Activated naive CD8-positive, alpha-beta T cell (primary cell): Measurements from ENCODE around the gene TCERG1L.
"Not testable (repeated sequence)": the region's sequence is repeated elsewhere in the genome, so short reads cannot be mapped to it uniquely, and the experiment has no call there.

ENCODE experiments used
- H3K27ac Mint-ChIP-seq: one replicate; pipeline ENCODE4 v1.8.0; 2021; ENCODE audit warnings: mixed read lengths
- H3K27me3 Mint-ChIP-seq: one replicate; pipeline ENCODE4 v1.8.0; 2021; ENCODE audit warnings: mixed read lengths
- H3K36me3 Mint-ChIP-seq: one replicate; pipeline ENCODE4 v1.8.0; 2021; ENCODE audit warnings: mixed read lengths
- H3K4me1 Mint-ChIP-seq: one replicate; pipeline ENCODE4 v1.8.0; 2021; ENCODE audit warnings: low read depth, mixed read lengths
- H3K4me3 Mint-ChIP-seq: one replicate; pipeline ENCODE4 v1.8.0; 2021; ENCODE audit warnings: mild to moderate bottlenecking, mixed read lengths
- H3K9me3 Mint-ChIP-seq: one replicate; pipeline ENCODE4 v1.8.0; 2021; ENCODE audit warnings: low read depth, mixed read lengths

Gene TCERG1L

GRCh38 chr10:131239926-131240325, 71.6 kb downstream of the TCERG1L start:
- peaks cover 3% of the 10 kb centered on the region for H3K27me3 Mint-ChIP-seq
- H3K9me3 Mint-ChIP-seq: no peaks in the 10 kb centered on the region
- no peaks in the 10 kb centered on the region for H3K36me3 Mint-ChIP-seq
- H3K27ac Mint-ChIP-seq: no peak overlapping the region
- no peaks in the 10 kb centered on the region for H3K4me1 Mint-ChIP-seq
- no peak overlapping the region for H3K4me3 Mint-ChIP-seq

GRCh38 chr10:131239450-131239849, 72.1 kb downstream of the TCERG1L start:
- no peaks in the 10 kb centered on the region for H3K9me3 Mint-ChIP-seq
- H3K27me3 Mint-ChIP-seq: peaks cover 3% of the 10 kb centered on the region
- H3K4me3 Mint-ChIP-seq: no peak overlapping the region
- H3K27ac Mint-ChIP-seq: no peak overlapping the region
- no peaks in the 10 kb centered on the region for H3K4me1 Mint-ChIP-seq
- no peaks in the 10 kb centered on the region for H3K36me3 Mint-ChIP-seq

DNA sequence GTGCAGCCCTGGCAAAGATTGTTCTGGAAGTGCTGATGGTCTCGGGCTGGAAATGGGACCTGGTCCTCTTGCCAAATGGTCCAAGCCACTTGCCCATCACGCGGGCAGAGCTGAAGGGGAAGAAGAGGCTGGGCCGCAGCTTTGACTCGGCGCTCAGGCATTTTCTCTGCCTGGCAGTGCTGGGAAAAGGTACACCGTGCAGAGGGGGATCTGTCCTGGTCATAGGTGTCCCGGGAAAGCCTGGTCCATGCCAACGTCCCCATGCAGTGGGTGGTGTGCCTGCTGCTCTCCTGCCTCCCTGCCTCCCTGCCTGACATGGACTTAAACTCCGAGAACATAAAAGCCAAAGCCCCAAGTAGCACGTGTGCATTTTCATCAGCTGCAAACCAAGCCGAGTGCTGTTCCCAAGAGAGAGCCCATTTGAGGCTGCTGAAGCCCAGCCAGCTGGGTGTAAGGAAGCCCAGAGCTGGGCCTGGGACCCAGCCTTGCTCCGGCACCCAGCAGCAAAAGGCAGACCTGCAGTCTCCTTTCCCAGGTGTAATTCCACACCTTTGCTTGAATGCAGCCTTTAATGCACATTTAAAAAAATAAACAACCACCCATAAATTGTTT, 72.7 kb downstream of the TCERG1L start:
- no peaks in the 10 kb centered on the region for H3K9me3 Mint-ChIP-seq
- H3K27ac Mint-ChIP-seq: no peak overlapping the region
- no peak overlapping the region for H3K4me3 Mint-ChIP-seq
- no peaks in the 10 kb centered on the region for H3K4me1 Mint-ChIP-seq
- peaks cover 3% of the 10 kb centered on the region for H3K27me3 Mint-ChIP-seq
- H3K36me3 Mint-ChIP-seq: no peaks in the 10 kb centered on the region

DNA sequence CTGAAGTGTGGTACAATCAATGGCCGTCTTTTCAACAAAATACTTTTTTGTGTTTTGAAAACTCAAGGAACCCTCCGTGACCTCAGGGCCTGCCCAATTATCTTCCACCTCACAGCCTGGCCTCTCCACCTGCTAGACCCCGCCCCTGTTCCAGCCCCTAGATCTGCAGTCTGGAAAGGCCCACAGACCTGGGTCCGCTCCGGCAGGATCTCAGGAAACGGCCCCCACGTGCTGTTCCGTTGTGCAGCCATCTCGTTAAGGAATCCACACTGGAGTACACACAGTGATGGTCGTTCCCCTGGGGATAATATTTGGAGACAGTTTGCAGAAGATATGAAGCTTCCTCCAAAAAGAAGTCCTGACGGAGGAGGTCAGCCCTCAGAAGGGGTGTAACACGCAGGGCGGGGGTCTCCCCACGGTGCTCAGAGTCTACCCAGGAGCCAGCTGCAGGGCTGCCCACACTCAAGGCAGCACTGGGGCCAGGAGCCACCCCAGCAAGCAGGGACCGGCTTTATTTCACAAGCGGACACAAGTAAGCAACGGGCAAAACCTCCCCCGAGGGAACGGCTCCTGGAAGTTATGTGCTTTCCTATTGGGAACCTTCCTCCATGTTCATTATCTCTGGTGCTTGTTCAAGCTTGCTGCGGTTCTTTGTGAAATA, 73.4 kb downstream of the TCERG1L start:
- H3K27ac Mint-ChIP-seq: no peak overlapping the region
- H3K27me3 Mint-ChIP-seq: peaks cover 3% of the 10 kb centered on the region
- no peaks in the 10 kb centered on the region for H3K36me3 Mint-ChIP-seq
- H3K9me3 Mint-ChIP-seq: no peaks in the 10 kb centered on the region
- no peaks in the 10 kb centered on the region for H3K4me1 Mint-ChIP-seq
- H3K4me3 Mint-ChIP-seq: no peak overlapping the region

DNA sequence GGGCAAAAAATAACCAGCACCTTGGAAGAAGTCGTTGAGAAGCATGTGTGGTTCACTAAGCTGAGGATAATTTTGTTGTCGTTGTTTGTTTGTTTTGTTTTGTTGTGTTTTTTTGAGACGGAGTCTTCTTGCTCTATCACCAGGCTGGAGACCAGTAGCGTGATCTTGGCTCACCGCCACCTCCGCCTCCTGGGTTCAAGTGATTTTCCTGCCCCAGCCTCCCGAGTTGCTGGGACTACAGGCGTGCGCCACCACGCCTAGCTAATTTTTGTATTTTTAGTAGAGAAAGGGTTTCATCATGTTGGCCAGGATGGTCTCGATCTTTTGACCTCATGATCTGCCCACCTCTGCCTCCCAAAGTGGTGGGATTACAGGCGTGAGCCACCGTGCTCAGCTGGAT, 76.9 kb downstream of the TCERG1L start:
- not testable (repeated sequence) for H3K36me3 Mint-ChIP-seq, H3K4me3 Mint-ChIP-seq, H3K27ac Mint-ChIP-seq, H3K9me3 Mint-ChIP-seq, H3K27me3 Mint-ChIP-seq, H3K4me1 Mint-ChIP-seq

DNA sequence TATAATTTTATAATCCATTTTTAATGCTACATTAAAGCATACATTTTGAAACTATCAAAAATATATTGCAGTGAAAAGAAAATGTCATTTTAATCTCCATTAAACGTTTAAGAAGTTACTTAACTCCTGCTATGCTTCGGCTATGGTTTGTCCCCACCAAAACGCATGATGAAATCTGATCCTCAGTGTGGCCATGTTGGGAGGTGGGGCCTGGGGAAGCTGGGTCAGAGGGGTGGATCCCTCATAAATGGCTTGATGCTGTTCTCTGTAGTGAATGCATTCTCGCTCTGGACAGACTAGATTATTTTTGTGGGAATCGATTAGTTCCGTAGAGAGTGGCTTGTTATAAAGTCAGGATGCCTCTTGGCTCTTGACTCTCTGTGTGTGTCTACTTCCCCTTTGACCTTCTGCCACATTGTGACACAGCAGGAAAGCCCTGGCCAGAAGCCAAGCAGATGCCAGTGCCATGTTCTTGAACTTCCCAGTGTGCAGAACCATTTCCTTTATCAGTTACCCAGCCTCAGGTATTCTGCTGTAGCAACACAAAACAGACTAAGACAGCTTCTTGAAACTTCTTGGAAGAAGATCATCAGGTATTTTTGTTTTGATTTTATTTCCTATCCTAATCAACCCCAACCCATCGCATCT, 77.8 kb downstream of the TCERG1L start:
- no peaks in the 10 kb centered on the region for H3K4me1 Mint-ChIP-seq
- no peak overlapping the region for H3K4me3 Mint-ChIP-seq
- no peaks in the 10 kb centered on the region for H3K27me3 Mint-ChIP-seq
- no peak overlapping the region for H3K27ac Mint-ChIP-seq
- no peaks in the 10 kb centered on the region for H3K9me3 Mint-ChIP-seq
- no peaks in the 10 kb centered on the region for H3K36me3 Mint-ChIP-seq

- Mint-ChIP-seq H3K4me1 (no peaks in the 10 kb centered on the region), H3K27me3 (no peaks in the 10 kb centered on the region), H3K27ac (no peak overlapping the region), H3K36me3 (no peaks in the 10 kb centered on the region), H3K9me3 (no peaks in the 10 kb centered on the region), H3K4me3 (no peak overlapping the region)
These were observed 79.5 kb downstream of the TCERG1L start for GRCh38 chr10:131231965-131232541.

- Mint-ChIP-seq H3K9me3 (no peaks in the 10 kb centered on the region), H3K27ac (no peak overlapping the region), H3K4me3 (no peak overlapping the region), H3K36me3 (no peaks in the 10 kb centered on the region), H3K27me3 (no peaks in the 10 kb centered on the region), H3K4me1 (no peaks in the 10 kb centered on the region)
These were observed 80.1 kb downstream of the TCERG1L start for GRCh38 chr10:131231323-131231964.

GRCh38 chr10:131230641-131231322, 80.7 kb downstream of the TCERG1L start:
- Mint-ChIP-seq H3K27ac (no peak overlapping the region), H3K27me3 (no peaks in the 10 kb centered on the region), H3K9me3 (no peaks in the 10 kb centered on the region), H3K4me1 (no peaks in the 10 kb centered on the region), H3K36me3 (no peaks in the 10 kb centered on the region), H3K4me3 (no peak overlapping the region)

GRCh38 chr10:131230166-131230565, 81.4 kb downstream of the TCERG1L start:
- H3K4me3 Mint-ChIP-seq: no peak overlapping the region
- no peaks in the 10 kb centered on the region for H3K27me3 Mint-ChIP-seq
- no peaks in the 10 kb centered on the region for H3K4me1 Mint-ChIP-seq

GRCh38 chr10:131227163-131227740, 84.3 kb downstream of the TCERG1L start:
- Mint-ChIP-seq H3K27me3 (no peaks in the 10 kb centered on the region), H3K27ac (no peak overlapping the region), H3K9me3 (no peaks in the 10 kb centered on the region), H3K4me1 (no peaks in the 10 kb centered on the region), H3K36me3 (no peaks in the 10 kb centered on the region), H3K4me3 (no peak overlapping the region)

More at GRCh38 chr10:131230166-131230565, 81.4 kb downstream of the TCERG1L start:
- H3K27ac Mint-ChIP-seq: no peak overlapping the region
- H3K36me3 Mint-ChIP-seq: no peaks in the 10 kb centered on the region
- no peaks in the 10 kb centered on the region for H3K9me3 Mint-ChIP-seq

DNA sequence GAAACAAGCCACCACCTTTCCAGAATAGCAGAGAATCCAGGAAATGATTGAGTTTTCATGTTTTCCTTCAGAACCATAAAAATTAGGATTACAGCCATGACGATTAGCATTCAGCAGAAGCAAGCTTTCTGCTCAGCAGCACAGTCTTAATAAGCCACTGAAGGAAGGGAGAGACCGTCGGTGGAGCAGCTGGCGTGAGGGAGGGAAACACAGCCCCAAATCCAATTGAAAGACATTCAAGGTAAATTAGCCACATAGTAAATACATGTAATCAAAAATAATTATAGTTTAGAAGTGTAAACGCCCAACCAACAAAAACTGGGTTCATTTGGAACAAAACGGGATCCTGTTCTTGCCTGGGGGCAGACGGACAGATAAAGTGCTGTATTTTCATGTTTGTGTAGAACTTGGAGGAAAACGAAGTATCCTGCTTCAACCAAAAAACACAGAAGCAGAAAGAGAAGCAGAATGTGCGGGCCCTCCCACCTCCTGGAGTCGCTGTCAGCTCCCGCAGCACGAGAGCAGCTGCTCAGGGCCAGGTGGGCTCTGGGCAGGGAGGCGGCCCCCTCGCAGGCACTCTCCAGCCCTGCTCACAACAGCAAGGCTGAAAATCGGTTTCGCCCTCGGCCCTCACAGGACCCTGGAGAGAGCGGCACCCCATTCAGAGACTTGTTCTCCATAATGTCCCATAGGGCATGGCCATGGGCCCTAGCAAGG, 84.9 kb downstream of the TCERG1L start:
- Mint-ChIP-seq H3K4me1 (no peaks in the 10 kb centered on the region), H3K27me3 (no peaks in the 10 kb centered on the region), H3K4me3 (no peak overlapping the region), H3K36me3 (no peaks in the 10 kb centered on the region), H3K27ac (no peak overlapping the region), H3K9me3 (no peaks in the 10 kb centered on the region)

- H3K9me3 Mint-ChIP-seq: no peaks in the 10 kb centered on the region
- H3K27me3 Mint-ChIP-seq: no peaks in the 10 kb centered on the region
These were observed 87.4 kb downstream of the TCERG1L start for GRCh38 chr10:131224106-131224505.

GRCh38 chr10:131223422-131223821, 88.1 kb downstream of the TCERG1L start:
- Mint-ChIP-seq H3K9me3 (no peaks in the 10 kb centered on the region), H3K4me3 (no peak overlapping the region), H3K36me3 (no peaks in the 10 kb centered on the region), H3K27me3 (no peaks in the 10 kb centered on the region), H3K27ac (no peak overlapping the region), H3K4me1 (no peaks in the 10 kb centered on the region)

More at GRCh38 chr10:131224106-131224505, 87.4 kb downstream of the TCERG1L start:
- H3K4me1 Mint-ChIP-seq: no peaks in the 10 kb centered on the region
- no peak overlapping the region for H3K27ac Mint-ChIP-seq
- no peaks in the 10 kb centered on the region for H3K36me3 Mint-ChIP-seq
- H3K4me3 Mint-ChIP-seq: no peak overlapping the region
